Tibial artery (tissue), 4 donors: Measurements from ENCODE around the gene PRF1.

Experiments used
- DNase-seq, 2 donors: peaks; one replicate each; pipeline ENCODE4 v3.0.0-alpha.2; 2019
- H3K27ac ChIP-seq, 2 donors: fragments of 200-600 bp; sonication (generic) in 1 of 2; 1 replicate in 1 of 2; 2 replicates in 1 of 2; pipeline ENCODE4 v1.5.1; 2018 to 2019; ENCODE audit warnings: mild to moderate bottlenecking in 1 of 2
- H3K27me3 ChIP-seq, 2 donors: fragments of 200-600 bp; sonication (generic) in 1 of 2; one replicate each; pipeline versions ENCODE4 v1.5.1 to v1.6.0; 2016 to 2019
- H3K36me3 ChIP-seq, 3 donors: fragments of 200-600 bp; sonication (generic) in 2 of 3; one replicate each; pipeline ENCODE4 v1.5.1; 2016 to 2019; ENCODE audit warnings: mild to moderate bottlenecking in 2 of 3
- H3K4me1 ChIP-seq, 4 donors: fragments of 200-600 bp; sonication (generic) in 2 of 4; 1 replicate in 3 of 4; 2 replicates in 1 of 4; pipeline ENCODE4 v1.5.1; 2016 to 2019
- H3K4me3 ChIP-seq, 2 donors: fragments of 200-600 bp; sonication (generic) in 1 of 2; 1 replicate in 1 of 2; 2 replicates in 1 of 2; pipeline ENCODE4 v1.5.1; 2018 to 2019; ENCODE audit warnings: mild to moderate bottlenecking in 2 of 2
- H3K9me3 ChIP-seq, 3 donors: fragments of 200-600 bp; sonication (generic) in 1 of 3; one replicate each; pipeline ENCODE4 v1.5.1; 2016 to 2019
- intact Hi-C: fragments of 100-400 bp; cut with DNase I; formaldehyde crosslinking; loops from one replicate; pipeline ENCODE4 v1.15.0; 2023; ENCODE audit warnings: low total_unique reads
- TF ChIP-seq, protein P1 (sequence below), 2 experiments: fragments of 200-600 bp in 1 of 2; fragments of 450-650 bp in 1 of 2; IDR thresholded peaks; one replicate each; pipeline ENCODE4 v1.5.1; 2017 to 2019; ENCODE audit warnings: antibody characterized with exemption in 2 of 2, mild to moderate bottlenecking in 1 of 2, moderate library complexity in 1 of 2

PRF1 gene

DNA sequence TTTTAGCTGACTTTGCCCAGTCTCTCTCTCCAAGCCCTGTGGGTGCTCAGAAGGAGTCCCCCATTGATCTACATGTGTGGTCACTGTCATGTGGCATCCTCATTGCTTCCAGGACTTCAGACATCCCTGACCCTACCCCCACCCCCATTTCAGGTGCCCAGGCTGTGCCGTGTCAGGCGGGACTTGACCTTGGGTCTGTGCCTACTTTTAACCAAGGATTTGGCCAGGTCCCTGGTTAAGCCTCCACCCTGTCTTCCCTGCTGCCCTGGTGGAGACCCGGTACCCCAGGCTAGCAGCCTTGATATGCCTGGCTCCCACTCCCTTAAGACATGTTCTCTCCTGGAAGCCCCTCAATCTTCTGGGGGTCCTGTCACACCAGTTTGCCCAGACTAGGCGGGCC, 31.3 kb downstream of the PRF1 start:
- TF ChIP-seq, protein P1, sequence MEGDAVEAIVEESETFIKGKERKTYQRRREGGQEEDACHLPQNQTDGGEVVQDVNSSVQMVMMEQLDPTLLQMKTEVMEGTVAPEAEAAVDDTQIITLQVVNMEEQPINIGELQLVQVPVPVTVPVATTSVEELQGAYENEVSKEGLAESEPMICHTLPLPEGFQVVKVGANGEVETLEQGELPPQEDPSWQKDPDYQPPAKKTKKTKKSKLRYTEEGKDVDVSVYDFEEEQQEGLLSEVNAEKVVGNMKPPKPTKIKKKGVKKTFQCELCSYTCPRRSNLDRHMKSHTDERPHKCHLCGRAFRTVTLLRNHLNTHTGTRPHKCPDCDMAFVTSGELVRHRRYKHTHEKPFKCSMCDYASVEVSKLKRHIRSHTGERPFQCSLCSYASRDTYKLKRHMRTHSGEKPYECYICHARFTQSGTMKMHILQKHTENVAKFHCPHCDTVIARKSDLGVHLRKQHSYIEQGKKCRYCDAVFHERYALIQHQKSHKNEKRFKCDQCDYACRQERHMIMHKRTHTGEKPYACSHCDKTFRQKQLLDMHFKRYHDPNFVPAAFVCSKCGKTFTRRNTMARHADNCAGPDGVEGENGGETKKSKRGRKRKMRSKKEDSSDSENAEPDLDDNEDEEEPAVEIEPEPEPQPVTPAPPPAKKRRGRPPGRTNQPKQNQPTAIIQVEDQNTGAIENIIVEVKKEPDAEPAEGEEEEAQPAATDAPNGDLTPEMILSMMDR (IDR thresholded peaks at IDR 0.05) = no peak
- no peak for DNase-seq
- intact Hi-C loops = no loop called here

DNA sequence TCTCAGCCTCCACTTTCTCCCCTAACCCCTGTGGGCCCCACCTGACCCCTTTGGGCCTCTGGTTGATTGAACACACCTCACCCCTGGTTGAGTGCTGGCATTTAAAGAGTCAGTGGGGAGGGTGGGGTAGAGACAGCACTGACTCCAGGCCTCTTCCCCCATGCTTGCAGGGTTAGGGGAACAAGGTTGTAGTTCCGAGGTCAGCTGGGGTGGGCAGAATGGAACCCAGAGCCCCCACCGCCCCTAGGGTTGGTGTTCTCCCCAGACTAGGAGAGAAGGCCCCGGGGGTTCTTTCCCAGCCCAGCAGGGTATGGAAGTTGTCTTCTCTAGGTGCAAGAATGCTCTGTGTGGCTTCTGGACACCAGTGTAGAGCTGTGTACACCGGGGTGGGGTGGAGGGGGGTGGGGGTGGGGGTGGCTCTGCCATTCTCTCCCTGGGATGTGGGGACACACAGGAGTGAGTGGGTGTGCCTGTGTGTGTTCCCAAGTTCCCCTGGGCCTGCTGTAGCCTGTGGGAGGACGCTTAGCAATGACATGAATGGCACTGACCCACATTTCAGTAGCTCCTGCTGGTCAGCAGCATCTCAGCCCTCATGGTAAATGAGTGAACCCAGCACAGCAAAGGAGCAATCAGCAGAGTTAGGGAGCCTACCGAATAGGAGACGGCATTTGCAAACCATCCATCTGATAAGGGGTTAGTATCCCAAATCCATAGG, 33.6 kb downstream of the PRF1 start:
- Histone ChIP-seq H3K27me3 (no peaks in the 10 kb centered on the region), H3K9me3 (no peaks in the 10 kb centered on the region), H3K36me3 (peaks cover 0 to 40% (median 7%) of the 10 kb centered on the region in 3 donors), H3K4me1 (no peaks in the 10 kb centered on the region), H3K27ac (no peak overlapping the region), H3K4me3 (no peak overlapping the region)
- TF ChIP-seq, protein P1 (IDR thresholded peaks at IDR 0.05) = no peak
- DNase-seq = peak in 1 of 2 donors; percentile 32
- intact Hi-C loops = no loop called here

More for the DNA sequence above, 31.3 kb downstream of the PRF1 start:
- Histone ChIP-seq H3K27me3 (no peaks in the 10 kb centered on the region), H3K27ac (no peak overlapping the region), H3K4me3 (no peak overlapping the region), H3K9me3 (no peaks in the 10 kb centered on the region), H3K36me3 (peaks cover 0 to 18% (median 0%) of the 10 kb centered on the region in 3 donors), H3K4me1 (peaks cover 0 to 9% (median 5%) of the 10 kb centered on the region in 4 donors)

DNA sequence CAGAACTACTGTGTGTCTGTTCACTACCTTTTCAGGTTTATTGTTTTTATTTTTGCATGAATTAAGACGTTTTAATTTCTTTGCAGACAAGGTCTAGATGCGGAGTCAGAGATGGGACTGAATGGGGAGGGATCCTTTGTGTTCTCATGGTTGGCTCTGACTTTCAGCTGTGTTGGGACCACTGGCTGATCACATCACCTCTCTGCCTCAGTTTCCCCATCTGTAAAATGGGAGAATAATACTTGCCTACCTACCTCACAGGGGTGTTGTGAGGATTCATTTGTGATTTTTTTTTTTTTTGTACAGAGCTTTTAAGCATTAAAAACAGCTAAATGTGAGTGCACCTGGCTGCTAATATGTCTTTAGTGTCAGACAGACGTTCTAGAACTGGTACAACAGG, 34.4 kb downstream of the PRF1 start:
- Histone ChIP-seq H3K27ac (no peak overlapping the region), H3K4me3 (no peak overlapping the region), H3K4me1 (no peaks in the 10 kb centered on the region), H3K9me3 (no peaks in the 10 kb centered on the region), H3K36me3 (peaks cover 0 to 40% (median 7%) of the 10 kb centered on the region in 3 donors), H3K27me3 (no peaks in the 10 kb centered on the region)
- intact Hi-C loops = no loop called here
- TF ChIP-seq, protein P1 (IDR thresholded peaks at IDR 0.05) = no peak
- no peak for DNase-seq

DNA sequence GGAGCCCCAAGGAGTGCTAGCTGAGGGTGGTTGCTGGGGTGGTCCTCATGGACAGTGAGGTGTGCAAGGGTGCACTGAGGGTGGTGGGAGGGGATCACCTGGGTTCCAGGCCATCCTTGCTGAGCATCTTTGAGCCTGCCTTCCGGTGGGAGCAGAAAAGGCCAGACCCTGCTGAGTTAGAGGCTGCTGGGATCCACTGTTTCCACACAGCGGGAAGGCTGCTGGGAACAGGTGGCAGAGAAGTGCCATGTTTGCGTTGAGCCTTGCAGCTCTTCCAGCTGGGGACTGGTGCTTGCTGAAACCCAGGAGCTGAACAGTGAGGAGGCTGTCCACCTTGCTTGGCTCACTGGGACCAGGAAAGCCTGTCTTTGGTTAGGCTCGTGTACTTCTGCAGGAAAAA, 34.9 kb downstream of the PRF1 start:
- peak in 1 of 2 donors; percentile 34 for DNase-seq
- Histone ChIP-seq H3K36me3 (peaks cover 0 to 40% (median 7%) of the 10 kb centered on the region in 3 donors), H3K27me3 (no peaks in the 10 kb centered on the region), H3K4me1 (no peaks in the 10 kb centered on the region), H3K9me3 (no peaks in the 10 kb centered on the region), H3K4me3 (no peak overlapping the region), H3K27ac (no peak overlapping the region)
- TF ChIP-seq, protein P1 (IDR thresholded peaks at IDR 0.05) = no peak
- intact Hi-C loops = no loop called here

DNA sequence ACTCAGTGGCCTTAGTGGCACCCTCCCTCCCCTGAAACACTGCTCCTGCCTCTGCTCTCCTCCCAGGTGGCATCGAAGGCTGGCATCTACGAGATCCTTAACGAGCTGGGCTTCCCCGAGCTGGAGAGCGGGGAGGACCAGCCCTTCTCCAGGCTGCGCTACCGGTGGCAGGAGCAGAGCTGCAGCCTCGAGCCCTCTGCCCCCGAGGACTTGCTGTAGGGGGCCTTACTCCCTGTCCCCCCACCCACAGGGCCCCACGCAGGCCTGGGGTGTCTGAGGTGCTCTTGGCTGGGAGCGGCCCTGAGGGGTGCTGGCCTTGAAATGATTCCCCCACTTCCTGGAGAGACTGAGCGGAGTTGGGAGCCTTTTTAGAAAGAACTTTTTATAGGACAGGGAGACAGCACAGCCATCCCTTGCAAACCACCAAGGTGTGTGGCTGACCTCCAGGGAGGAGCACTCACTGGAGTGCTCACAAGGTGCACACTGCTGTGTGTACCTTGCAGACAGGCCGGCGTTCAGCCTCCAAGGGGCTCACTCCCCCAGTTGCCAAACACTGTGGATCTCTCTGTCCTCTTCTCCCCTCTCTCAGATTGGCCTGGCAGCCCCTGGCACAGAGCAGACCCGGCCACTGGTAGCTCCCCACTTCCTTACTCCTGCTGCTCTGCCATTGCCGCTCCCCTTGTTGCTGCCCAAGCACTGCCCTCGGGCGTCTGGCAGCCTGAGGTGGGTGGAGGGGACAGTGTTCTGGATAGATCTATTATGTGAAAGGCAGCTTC, 35.8 kb downstream of the PRF1 start:
- Histone ChIP-seq H3K4me1 (no peaks in the 10 kb centered on the region), H3K27ac (no peak overlapping the region), H3K4me3 (no peak overlapping the region), H3K9me3 (no peaks in the 10 kb centered on the region), H3K27me3 (no peaks in the 10 kb centered on the region), H3K36me3 (peaks cover 0 to 40% (median 7%) of the 10 kb centered on the region in 3 donors)
- intact Hi-C loops = no loop called here
- TF ChIP-seq, protein P1 (IDR thresholded peaks at IDR 0.05) = no peak
- DNase-seq = no peak
